Measurements from ENCODE around the gene CDH4. TPM values are rescaled to one million over a fixed set of nuclear protein-coding genes. Genes with fewer than 3 reads are reported as not detected.

CDH4 gene
- total RNA-seq, 2 donors from 2014 or later: not detected

DNA sequence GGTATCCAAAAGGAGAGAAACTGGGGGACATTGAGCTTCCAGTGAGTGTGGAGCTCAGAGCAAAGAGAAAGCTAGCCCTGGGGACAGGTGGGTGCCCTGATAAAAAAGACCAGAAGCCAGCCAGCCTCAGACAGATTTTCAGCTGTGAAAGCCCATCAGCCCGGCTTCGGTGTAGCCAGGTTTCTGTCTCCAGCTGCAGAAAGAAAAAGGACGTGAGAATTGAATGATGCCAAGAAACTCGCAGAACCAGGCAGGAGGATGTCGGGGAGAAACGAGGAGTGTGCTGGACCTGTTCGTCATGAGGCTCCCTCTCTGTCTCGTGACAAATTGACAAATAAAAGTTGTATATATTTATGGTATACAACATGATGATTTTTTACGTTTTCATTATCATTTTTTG lies 63.3 kb downstream of the CDH4 start:
- Histone ChIP-seq H3K27me3 (replicated peaks; ENCODE audit: insufficient read depth) (no peaks in the 10 kb centered on the region), H3K9me3 (no peaks in the 10 kb centered on the region), H3K4me1 (ENCODE audit: control insufficient read depth in 1 of 2, low read depth in 2 of 2) (no peaks in the 10 kb centered on the region), H3K4me3 (no peak overlapping the region), H3K36me3 (no peaks in the 10 kb centered on the region), H3K27ac (no peak overlapping the region)
- TF ChIP-seq, protein P1, sequence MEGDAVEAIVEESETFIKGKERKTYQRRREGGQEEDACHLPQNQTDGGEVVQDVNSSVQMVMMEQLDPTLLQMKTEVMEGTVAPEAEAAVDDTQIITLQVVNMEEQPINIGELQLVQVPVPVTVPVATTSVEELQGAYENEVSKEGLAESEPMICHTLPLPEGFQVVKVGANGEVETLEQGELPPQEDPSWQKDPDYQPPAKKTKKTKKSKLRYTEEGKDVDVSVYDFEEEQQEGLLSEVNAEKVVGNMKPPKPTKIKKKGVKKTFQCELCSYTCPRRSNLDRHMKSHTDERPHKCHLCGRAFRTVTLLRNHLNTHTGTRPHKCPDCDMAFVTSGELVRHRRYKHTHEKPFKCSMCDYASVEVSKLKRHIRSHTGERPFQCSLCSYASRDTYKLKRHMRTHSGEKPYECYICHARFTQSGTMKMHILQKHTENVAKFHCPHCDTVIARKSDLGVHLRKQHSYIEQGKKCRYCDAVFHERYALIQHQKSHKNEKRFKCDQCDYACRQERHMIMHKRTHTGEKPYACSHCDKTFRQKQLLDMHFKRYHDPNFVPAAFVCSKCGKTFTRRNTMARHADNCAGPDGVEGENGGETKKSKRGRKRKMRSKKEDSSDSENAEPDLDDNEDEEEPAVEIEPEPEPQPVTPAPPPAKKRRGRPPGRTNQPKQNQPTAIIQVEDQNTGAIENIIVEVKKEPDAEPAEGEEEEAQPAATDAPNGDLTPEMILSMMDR (IDR thresholded peaks at IDR 0.05): no peak
- no peak for ATAC-seq (ENCODE audit: insufficient number of reproducible peaks, low FRiP score, low read depth)
- DNase-seq (ENCODE audit: low spot score): no peak

DNA sequence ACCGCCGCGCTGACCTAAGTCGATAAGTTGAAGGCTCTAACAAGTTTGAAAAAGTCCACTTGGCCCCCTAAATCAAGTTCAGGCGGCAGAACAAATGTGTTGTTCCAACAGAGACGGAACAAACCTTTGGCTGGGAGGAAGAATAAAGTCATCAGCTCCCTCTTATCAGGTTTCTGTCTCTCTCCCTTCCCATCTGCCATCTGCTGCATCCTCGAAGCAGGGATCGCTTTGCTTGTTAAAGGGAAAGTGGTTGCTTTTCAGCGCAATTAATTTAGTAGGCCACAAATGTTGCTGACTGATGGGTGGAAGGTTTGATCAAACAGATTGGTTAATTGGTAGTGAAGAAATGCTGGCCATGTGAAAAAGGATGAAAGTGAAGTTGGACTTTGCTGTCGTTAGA lies 64.3 kb downstream of the CDH4 start:
- TF ChIP-seq, protein P1 (IDR thresholded peaks at IDR 0.05): no peak
- Histone ChIP-seq H3K27ac (no peak overlapping the region), H3K4me3 (no peak overlapping the region), H3K4me1 (ENCODE audit: control insufficient read depth in 1 of 2, low read depth in 2 of 2) (no peaks in the 10 kb centered on the region), H3K36me3 (no peaks in the 10 kb centered on the region), H3K27me3 (replicated peaks; ENCODE audit: insufficient read depth) (no peaks in the 10 kb centered on the region), H3K9me3 (no peaks in the 10 kb centered on the region)
- DNase-seq (ENCODE audit: low spot score) (no peak), ATAC-seq (ENCODE audit: insufficient number of reproducible peaks, low FRiP score, low read depth) (no peak)

DNA sequence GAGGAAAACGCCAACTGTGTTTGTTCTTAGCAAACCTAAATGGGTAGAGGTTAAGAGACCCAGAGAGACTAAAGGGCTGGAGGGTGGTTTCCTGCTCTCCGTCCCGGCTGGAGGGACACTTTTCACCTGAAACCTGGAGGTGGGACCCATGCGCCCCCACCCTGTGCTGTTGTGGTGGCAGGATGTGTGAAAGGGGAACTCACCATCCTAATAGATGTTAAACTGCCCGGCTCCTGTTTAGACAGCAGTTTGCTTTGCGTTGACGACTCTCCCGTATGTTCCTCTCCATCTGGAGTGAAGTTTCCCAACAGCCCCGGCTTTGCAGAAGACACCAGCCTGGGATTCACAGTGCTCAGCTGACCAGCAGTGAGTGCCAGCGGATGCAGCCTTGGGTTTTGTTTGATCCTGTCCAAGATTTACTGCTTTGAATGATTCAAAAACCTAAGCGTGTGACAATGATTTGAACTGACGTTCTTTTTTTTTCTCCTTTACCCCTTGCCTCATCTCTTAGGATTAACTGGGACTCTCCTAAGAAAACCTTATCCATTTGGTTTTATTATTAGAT lies 66.0 kb downstream of the CDH4 start:
- no peak overlapping the region for H3K4me3 ChIP-seq
- no peaks in the 10 kb centered on the region for H3K4me1 ChIP-seq (ENCODE audit: control insufficient read depth in 1 of 2, low read depth in 2 of 2)
- H3K9me3 ChIP-seq: no peaks in the 10 kb centered on the region
- no peaks in the 10 kb centered on the region for H3K36me3 ChIP-seq
- DNase-seq (ENCODE audit: low spot score): no peak
- no peaks in the 10 kb centered on the region for H3K27me3 ChIP-seq (replicated peaks; ENCODE audit: insufficient read depth)
- TF ChIP-seq, protein P1 (IDR thresholded peaks at IDR 0.05): no peak
- H3K27ac ChIP-seq: no peak overlapping the region
- ATAC-seq (ENCODE audit: insufficient number of reproducible peaks, low FRiP score, low read depth): no peak

DNA sequence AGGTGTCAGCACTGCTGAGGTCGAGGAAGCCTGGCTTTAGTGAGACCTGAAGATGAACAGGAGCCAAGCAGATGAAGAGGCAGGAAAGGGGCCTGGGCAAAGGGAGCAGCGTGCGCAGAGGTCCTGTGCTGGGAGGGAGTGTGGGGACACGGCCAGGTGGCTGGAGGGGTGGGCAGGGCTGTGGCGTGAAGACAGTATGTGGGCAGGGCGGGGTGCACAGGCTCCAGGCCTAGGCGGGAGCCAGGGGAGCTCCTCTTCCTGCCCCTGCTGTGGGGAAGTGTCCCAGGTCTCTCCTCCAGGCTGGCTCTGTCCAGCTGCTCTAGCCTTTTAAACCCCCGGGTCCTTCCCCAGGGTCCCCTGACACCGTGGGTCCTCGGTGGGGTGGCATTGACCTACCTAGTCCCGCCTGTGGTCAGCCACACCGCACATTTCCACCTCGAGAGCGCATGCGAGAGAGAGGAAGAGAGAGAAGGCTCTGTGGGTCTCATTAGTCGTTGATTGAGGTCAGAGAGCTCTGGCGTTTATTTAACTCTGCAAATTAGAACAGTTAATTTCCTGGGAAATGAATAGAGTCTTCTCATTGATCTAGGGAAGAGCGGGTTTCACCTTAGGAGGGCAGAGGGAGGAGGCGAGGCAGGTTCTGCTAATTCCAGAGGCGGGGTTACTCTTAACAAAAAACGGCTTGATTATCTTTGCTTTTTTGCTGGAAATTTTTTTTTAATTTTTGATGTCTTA lies 68.8 kb downstream of the CDH4 start:
- no peak for DNase-seq (ENCODE audit: low spot score)
- TF ChIP-seq, protein P1 (IDR thresholded peaks at IDR 0.05): no peak
- H3K36me3 ChIP-seq: no peaks in the 10 kb centered on the region
- H3K27me3 ChIP-seq (replicated peaks; ENCODE audit: insufficient read depth): no peaks in the 10 kb centered on the region
- no peak overlapping the region for H3K4me3 ChIP-seq
- no peak for ATAC-seq (ENCODE audit: insufficient number of reproducible peaks, low FRiP score, low read depth)
- no peak overlapping the region for H3K27ac ChIP-seq
- no peaks in the 10 kb centered on the region for H3K4me1 ChIP-seq (ENCODE audit: control insufficient read depth in 1 of 2, low read depth in 2 of 2)
- no peaks in the 10 kb centered on the region for H3K9me3 ChIP-seq

DNA sequence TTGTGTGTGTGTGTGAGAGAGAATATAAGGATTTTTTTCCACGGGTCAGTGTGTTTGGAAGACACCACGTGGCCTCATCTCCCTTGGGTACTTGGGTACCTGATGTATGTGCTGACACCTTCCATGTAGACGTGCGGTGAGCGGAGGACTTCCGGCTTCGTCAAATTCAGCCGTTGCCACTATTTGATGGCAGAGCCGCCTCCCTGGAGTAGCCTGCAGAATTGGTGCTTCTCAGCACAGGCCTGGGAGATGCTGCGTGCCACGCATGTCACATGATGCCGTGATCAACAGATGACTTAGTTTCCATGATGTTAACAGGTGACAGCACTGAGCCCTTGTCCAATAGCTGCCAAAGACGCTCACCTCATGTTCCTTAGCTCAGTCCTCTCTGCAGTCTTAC lies 69.4 kb downstream of the CDH4 start:
- no peak for DNase-seq (ENCODE audit: low spot score)
- TF ChIP-seq, protein P1 (IDR thresholded peaks at IDR 0.05): no peak
- H3K4me3 ChIP-seq: no peak overlapping the region
- H3K27me3 ChIP-seq (replicated peaks; ENCODE audit: insufficient read depth): no peaks in the 10 kb centered on the region
- H3K9me3 ChIP-seq: no peaks in the 10 kb centered on the region
- no peak overlapping the region for H3K27ac ChIP-seq
- no peak for ATAC-seq (ENCODE audit: insufficient number of reproducible peaks, low FRiP score, low read depth)
- H3K36me3 ChIP-seq: no peaks in the 10 kb centered on the region
- no peaks in the 10 kb centered on the region for H3K4me1 ChIP-seq (ENCODE audit: control insufficient read depth in 1 of 2, low read depth in 2 of 2)
